Natural killer cell treated with Interleukin-12 subunit alpha and Interleukin-12 subunit beta and Interleukin-15 and Interleukin-18, amount 100 ng/mL, for 72 hours (primary cell): ENCODE results near the gene PTPRG. TPM values are rescaled to one million over a fixed set of nuclear protein-coding genes. Genes with fewer than 3 reads are reported as not detected.
A peak's percentile ranks its signal among the peaks of the same experiment; 100 is the strongest.

Experiments used
- ATAC-seq, 2 donors: fragments of 150-1000 bp; cut with Tn5 transposase in 1 of 2; sonication (Bioruptor Pico), chemical (Tn5 transposase) in 1 of 2; 2 replicates each; pipeline ENCODE4 v1.10.0; 2021
- DNase-seq: peaks from one replicate; pipeline ENCODE4 v3.0.0; 2022; ENCODE audit warnings: low spot score
- H3K27ac Mint-ChIP-seq, 2 donors: 1 replicate in 1 of 2; 2 replicates in 1 of 2; pipeline ENCODE4 v1.8.0; 2022; ENCODE audit warnings: mixed read lengths in 2 of 2, mild to moderate bottlenecking in 1 of 2, moderate library complexity in 1 of 2
- H3K27me3 Mint-ChIP-seq, 2 donors: 1 replicate in 1 of 2; 2 replicates in 1 of 2; pipeline ENCODE4 v1.8.0; 2022; ENCODE audit warnings: mixed read lengths in 2 of 2
- H3K36me3 Mint-ChIP-seq: one replicate; pipeline ENCODE4 v1.8.0; 2022; ENCODE audit warnings: mixed read lengths
- H3K4me1 Mint-ChIP-seq, 2 donors: 1 replicate in 1 of 2; 2 replicates in 1 of 2; pipeline ENCODE4 v1.8.0; 2022; ENCODE audit warnings: low read depth in 2 of 2, mixed read lengths in 2 of 2, mild to moderate bottlenecking in 1 of 2
- H3K4me3 Mint-ChIP-seq: one replicate; pipeline ENCODE4 v1.8.0; 2022; ENCODE audit warnings: mixed read lengths
- H3K9me3 Mint-ChIP-seq: 2 replicates; pipeline ENCODE4 v1.8.0; 2022; ENCODE audit warnings: mixed read lengths
- total RNA-seq, 2 donors: library from RNA; stranded (reverse); gene quantifications; one replicate each; pipeline ENCODE4 v1.2.3, GENCODE V29; 2022

Gene PTPRG
- total RNA-seq, 2 donors from 2014 or later, result 0.33 to 0.93 TPM

GRCh38 chr3:62201438-62202035, 640.2 kb downstream of the PTPRG start:
- Mint-ChIP-seq H3K27ac (no peak overlapping the region), H3K27me3 (peaks cover 0 to 2% of the 10 kb centered on the region in 2 donors), H3K9me3 (no peaks in the 10 kb centered on the region), H3K4me1 (no peaks in the 10 kb centered on the region), H3K4me3 (no peak overlapping the region), H3K36me3 (no peaks in the 10 kb centered on the region)
- ATAC-seq (no peak), DNase-seq (no peak)

DNA sequence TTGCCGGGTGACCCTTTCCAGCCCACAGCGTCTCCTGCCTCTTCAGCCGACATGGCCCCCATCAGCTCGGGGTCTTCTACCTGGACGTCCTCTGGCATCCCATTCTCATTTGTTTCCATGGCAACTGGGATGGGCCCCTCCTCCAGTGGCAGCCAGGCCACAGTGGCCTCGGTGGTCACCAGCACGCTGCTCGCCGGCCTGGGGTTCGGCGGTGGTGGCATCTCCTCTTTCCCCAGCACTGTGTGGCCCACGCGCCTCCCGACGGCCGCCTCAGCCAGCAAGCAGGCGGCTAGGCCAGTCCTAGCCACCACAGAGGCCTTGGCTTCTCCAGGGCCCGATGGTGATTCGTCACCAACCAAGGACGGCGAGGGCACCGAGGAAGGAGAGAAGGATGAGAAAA, 641.8 kb downstream of the PTPRG start:
- Mint-ChIP-seq H3K27ac (no peak overlapping the region), H3K9me3 (no peaks in the 10 kb centered on the region), H3K36me3 (no peaks in the 10 kb centered on the region), H3K4me1 (no peaks in the 10 kb centered on the region), H3K4me3 (no peak overlapping the region), H3K27me3 (peaks cover 0 to 2% of the 10 kb centered on the region in 2 donors)
- DNase-seq, result no peak
- ATAC-seq, result no peak

- peaks cover 0 to 2% of the 10 kb centered on the region in 2 donors for H3K27me3 Mint-ChIP-seq
- peak in 1 of 2 donors; percentile 33 for ATAC-seq
- no peak for DNase-seq
- H3K36me3 Mint-ChIP-seq, result no peaks in the 10 kb centered on the region
- H3K4me3 Mint-ChIP-seq, result no peak overlapping the region
- H3K27ac Mint-ChIP-seq, result no peak overlapping the region
- H3K4me1 Mint-ChIP-seq, result no peaks in the 10 kb centered on the region
- no peaks in the 10 kb centered on the region for H3K9me3 Mint-ChIP-seq
Observed at GRCh38 chr3:62203561-62203960, 642.2 kb downstream of the PTPRG start.

GRCh38 chr3:62207197-62207596, 645.8 kb downstream of the PTPRG start:
- H3K4me3 Mint-ChIP-seq, result no peak overlapping the region
- no peaks in the 10 kb centered on the region for H3K27me3 Mint-ChIP-seq
- ATAC-seq, result no peak
- DNase-seq, result no peak
- no peaks in the 10 kb centered on the region for H3K4me1 Mint-ChIP-seq
- no peak overlapping the region for H3K27ac Mint-ChIP-seq
- peaks cover 3% of the 10 kb centered on the region for H3K9me3 Mint-ChIP-seq
- no peaks in the 10 kb centered on the region for H3K36me3 Mint-ChIP-seq

DNA sequence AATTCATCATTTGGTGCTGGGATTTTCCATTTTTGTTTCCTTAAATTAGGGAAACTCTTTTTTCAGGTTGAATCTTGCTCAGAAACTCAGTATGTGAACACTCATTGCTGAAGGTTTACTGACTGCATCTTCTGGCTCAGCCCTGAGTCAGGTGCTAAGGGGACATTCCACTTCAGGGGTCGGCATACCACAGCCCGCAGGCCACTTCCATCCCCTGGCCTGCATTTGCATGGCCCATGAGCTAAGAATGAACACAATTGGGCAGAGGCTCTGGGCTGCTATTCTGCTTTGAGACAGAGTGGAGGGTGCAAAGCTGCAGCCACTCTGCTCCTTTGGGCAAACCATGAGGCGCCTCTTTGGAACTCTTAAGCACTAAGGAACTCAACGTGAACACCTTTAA, 647.0 kb downstream of the PTPRG start:
- H3K36me3 Mint-ChIP-seq, result no peaks in the 10 kb centered on the region
- no peak overlapping the region for H3K4me3 Mint-ChIP-seq
- H3K9me3 Mint-ChIP-seq, result peaks cover 3% of the 10 kb centered on the region
- H3K27me3 Mint-ChIP-seq, result no peaks in the 10 kb centered on the region
- no peak for DNase-seq
- H3K4me1 Mint-ChIP-seq, result no peaks in the 10 kb centered on the region
- no peak overlapping the region for H3K27ac Mint-ChIP-seq
- no peak for ATAC-seq

DNA sequence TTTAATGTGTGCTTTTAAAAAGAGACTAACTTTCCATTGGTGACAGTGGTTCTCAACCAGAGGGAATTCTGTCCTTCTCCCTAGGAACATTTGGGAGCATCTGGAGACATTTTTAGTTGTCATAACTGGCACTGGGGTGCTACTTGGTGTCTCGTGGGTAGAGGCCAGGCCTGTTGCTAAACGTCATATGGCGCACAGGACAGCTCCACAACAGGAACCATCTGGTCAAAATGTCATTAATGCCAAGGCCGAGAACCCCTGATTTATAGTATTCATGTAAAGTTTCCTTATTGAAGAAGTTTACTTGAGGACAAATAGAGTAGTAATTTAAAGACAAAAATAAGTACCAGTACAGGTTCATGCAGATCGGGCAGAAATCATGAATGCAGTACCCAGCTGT, 647.7 kb downstream of the PTPRG start:
- no peak for ATAC-seq
- Mint-ChIP-seq H3K4me3 (no peak overlapping the region), H3K9me3 (peaks cover 3% of the 10 kb centered on the region), H3K27ac (no peak overlapping the region), H3K27me3 (no peaks in the 10 kb centered on the region), H3K36me3 (no peaks in the 10 kb centered on the region), H3K4me1 (no peaks in the 10 kb centered on the region)
- no peak for DNase-seq

DNA sequence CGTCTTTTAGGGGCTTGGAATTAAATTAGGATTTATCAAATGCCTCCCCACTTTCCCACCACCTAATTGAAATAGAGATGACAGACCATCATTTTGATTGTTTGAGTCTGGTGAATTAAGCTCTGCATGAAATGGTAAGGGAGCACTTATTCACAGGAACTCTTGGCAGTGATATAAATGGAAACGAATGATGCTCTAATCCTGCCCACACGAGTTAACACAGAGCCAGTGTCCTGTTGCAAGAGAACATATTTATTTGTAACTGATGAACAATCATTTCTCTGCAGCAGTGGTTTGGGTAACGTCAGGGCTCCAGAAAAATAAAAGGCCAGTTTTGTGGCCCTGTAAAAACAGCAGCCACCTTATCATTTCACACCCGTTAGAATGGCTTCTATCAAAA, 648.6 kb downstream of the PTPRG start:
- DNase-seq, result no peak
- no peaks in the 10 kb centered on the region for H3K36me3 Mint-ChIP-seq
- ATAC-seq, result no peak
- no peaks in the 10 kb centered on the region for H3K4me1 Mint-ChIP-seq
- H3K4me3 Mint-ChIP-seq, result no peak overlapping the region
- H3K27ac Mint-ChIP-seq, result no peak overlapping the region
- no peaks in the 10 kb centered on the region for H3K27me3 Mint-ChIP-seq
- peaks cover 5% of the 10 kb centered on the region for H3K9me3 Mint-ChIP-seq

DNA sequence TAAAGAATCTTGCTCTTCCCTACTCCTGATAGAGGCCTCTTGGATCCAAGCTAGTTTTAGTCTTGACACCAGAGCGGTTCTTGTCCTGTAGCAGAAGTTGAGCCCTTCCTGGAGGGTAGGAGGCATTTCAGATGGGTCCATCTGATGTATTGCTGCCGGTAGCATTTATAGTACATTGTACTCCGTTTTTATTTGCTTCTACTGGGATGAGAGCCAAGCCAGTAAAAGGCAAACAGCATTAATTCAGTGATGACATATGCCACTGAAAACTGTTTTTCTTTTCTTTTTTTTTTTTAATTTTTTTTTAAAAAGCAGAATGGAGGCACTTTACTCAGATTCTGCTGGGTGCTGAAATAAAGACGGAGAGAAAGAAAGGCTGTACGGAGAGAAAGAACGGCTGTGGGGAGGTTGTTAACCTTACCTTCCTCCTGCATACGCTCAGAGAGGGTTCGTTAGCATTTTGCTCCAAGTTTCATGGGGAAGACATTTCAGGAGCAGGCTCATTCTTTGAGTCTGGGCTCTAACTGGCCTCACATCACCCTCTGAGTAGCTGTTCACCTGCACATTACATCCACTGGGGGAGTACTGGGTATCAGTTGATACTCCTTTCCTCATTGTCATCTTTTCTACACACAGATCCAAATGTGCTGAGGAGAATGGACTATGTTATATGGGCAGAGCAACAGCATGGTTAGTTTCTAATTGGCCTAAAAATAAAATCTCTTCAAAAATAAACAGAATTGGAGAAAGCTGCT, 650.5 kb downstream of the PTPRG start:
- peaks cover 5% of the 10 kb centered on the region for H3K9me3 Mint-ChIP-seq
- H3K4me3 Mint-ChIP-seq, result no peak overlapping the region
- DNase-seq, result no peak
- H3K4me1 Mint-ChIP-seq, result no peaks in the 10 kb centered on the region
- no peak overlapping the region for H3K27ac Mint-ChIP-seq
- H3K27me3 Mint-ChIP-seq, result no peaks in the 10 kb centered on the region
- ATAC-seq, result peak in 1 of 2 donors; percentile 29
- no peaks in the 10 kb centered on the region for H3K36me3 Mint-ChIP-seq

DNA sequence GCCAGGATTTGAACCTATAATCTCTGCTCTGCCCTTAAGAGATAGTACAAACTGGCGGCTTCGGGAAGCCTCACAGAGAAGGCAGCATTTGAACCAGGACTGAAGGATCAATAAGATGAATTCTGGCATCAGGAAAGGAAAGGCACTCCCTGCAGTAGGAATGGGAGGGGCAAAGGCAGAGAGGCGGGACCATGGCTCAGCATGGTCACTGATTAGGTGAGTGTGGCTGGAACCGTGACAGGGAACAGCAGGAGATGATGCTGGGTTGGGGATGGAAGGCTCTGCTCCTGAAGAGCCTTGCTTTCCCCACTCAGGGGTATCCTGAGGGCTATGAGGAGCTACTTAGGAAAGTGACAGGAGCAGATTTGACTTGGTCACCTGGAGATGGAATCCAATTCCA, 653.5 kb downstream of the PTPRG start:
- H3K36me3 Mint-ChIP-seq, result no peaks in the 10 kb centered on the region
- H3K4me1 Mint-ChIP-seq, result no peaks in the 10 kb centered on the region
- H3K4me3 Mint-ChIP-seq, result no peak overlapping the region
- DNase-seq (no peak), ATAC-seq (no peak)
- peaks cover 5% of the 10 kb centered on the region for H3K9me3 Mint-ChIP-seq
- H3K27ac Mint-ChIP-seq, result no peak overlapping the region
- H3K27me3 Mint-ChIP-seq, result no peaks in the 10 kb centered on the region

GRCh38 chr3:62220616-62221015, 659.2 kb downstream of the PTPRG start:
- Mint-ChIP-seq H3K4me3 (no peak overlapping the region), H3K4me1 (no peaks in the 10 kb centered on the region), H3K9me3 (no peaks in the 10 kb centered on the region), H3K27me3 (no peaks in the 10 kb centered on the region), H3K36me3 (no peaks in the 10 kb centered on the region), H3K27ac (no peak overlapping the region)
- ATAC-seq, result no peak
- no peak for DNase-seq

DNA sequence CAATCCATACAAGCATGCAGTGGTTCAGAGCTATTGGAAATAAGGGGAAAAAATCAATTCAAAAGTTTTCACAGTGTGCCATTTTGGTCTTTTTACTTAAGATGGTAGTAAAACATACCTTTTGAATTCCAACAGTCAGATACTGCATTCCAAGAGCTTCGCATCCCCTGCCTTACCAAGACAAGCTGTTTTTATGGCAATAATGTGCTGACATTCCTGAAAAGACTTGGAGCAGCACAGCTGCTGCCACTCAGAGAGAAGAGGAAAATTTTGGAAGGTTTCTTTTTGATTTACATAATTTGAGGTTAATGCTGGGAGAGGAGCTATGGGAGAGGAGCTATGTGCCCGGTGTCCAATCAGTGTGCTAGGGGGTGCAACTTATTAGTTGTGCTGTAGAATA, 663.7 kb downstream of the PTPRG start:
- no peaks in the 10 kb centered on the region for H3K36me3 Mint-ChIP-seq
- H3K27me3 Mint-ChIP-seq, result no peaks in the 10 kb centered on the region
- H3K27ac Mint-ChIP-seq, result no peak overlapping the region
- no peaks in the 10 kb centered on the region for H3K9me3 Mint-ChIP-seq
- DNase-seq (no peak), ATAC-seq (no peak)
- H3K4me1 Mint-ChIP-seq, result no peaks in the 10 kb centered on the region
- H3K4me3 Mint-ChIP-seq, result no peak overlapping the region

GRCh38 chr3:62226601-62227339, 665.4 kb downstream of the PTPRG start:
- Mint-ChIP-seq H3K36me3 (no peaks in the 10 kb centered on the region), H3K4me1 (no peaks in the 10 kb centered on the region), H3K9me3 (no peaks in the 10 kb centered on the region), H3K27me3 (no peaks in the 10 kb centered on the region), H3K4me3 (no peak overlapping the region), H3K27ac (no peak overlapping the region)
- ATAC-seq (no peak), DNase-seq (no peak)

- no peak overlapping the region for H3K4me3 Mint-ChIP-seq
- DNase-seq (no peak), ATAC-seq (no peak)
- H3K4me1 Mint-ChIP-seq, result no peaks in the 10 kb centered on the region
- H3K9me3 Mint-ChIP-seq, result no peaks in the 10 kb centered on the region
- no peaks in the 10 kb centered on the region for H3K36me3 Mint-ChIP-seq
- no peak overlapping the region for H3K27ac Mint-ChIP-seq
- no peaks in the 10 kb centered on the region for H3K27me3 Mint-ChIP-seq
Observed at GRCh38 chr3:62228467-62228866, 667.1 kb downstream of the PTPRG start.

DNA sequence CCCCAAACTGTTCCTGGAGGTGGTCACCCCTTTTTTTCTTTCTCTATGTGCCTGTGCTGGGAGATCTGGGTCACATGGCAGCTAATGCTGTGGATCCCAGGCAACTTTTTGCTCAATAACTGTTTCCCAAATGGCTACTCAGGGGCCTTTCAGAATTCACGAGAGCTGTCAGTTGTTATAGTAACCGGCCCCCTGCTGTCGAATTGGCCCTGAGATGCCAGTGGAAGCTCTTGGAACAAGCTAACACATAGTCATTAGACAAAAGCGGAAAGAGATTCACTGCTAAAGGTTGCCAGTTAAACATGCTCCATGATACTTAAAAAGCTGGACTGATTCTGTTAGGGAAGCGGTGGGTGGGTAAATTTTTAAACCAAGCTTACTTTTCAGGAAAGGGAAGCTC, 667.8 kb downstream of the PTPRG start:
- no peak overlapping the region for H3K27ac Mint-ChIP-seq
- no peak overlapping the region for H3K4me3 Mint-ChIP-seq
- H3K36me3 Mint-ChIP-seq, result no peaks in the 10 kb centered on the region
- H3K9me3 Mint-ChIP-seq, result no peaks in the 10 kb centered on the region
- H3K27me3 Mint-ChIP-seq, result no peaks in the 10 kb centered on the region
- DNase-seq, result no peak
- no peak for ATAC-seq
- no peaks in the 10 kb centered on the region for H3K4me1 Mint-ChIP-seq
